ENCODE measurements around the gene HGF. TPM values are rescaled to one million over a fixed set of nuclear protein-coding genes. Genes with fewer than 3 reads are reported as not detected.
"Not testable (repeated sequence)": the region's sequence is repeated elsewhere in the genome, so short reads cannot be mapped to it uniquely, and the experiment has no call there.

Gene HGF
- total RNA-seq, 1 donor from 2014 or later, result not detected

DNA sequence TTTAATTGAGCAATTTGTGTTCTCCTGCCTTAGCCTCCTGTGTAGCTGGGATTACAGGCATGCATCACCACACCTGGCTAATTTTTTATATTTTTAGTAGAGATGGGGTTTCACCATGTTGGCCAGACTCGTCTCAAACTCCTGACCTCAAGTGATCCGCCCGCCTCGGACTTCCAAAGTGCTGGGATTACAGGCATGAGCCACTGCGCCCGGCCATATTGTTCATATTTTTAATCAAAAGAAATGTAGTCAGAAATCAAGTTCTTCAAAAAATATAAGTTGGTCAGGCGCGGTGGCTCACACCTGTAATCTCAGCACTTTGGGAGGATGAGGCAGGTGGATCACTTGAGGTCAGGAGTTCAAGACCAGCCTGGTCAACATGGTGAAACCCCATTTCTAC lies 47.6 kb downstream of the HGF start:
- DNase-seq; intact Hi-C loops (cut with micrococcal nuclease); H3K27me3 Mint-ChIP-seq; H3K4me1 Mint-ChIP-seq; H3K4me3 Mint-ChIP-seq; H3K27ac Mint-ChIP-seq; H3K36me3 Mint-ChIP-seq (ENCODE audit: low read depth); H3K9me3 Mint-ChIP-seq: not testable (repeated sequence)

DNA sequence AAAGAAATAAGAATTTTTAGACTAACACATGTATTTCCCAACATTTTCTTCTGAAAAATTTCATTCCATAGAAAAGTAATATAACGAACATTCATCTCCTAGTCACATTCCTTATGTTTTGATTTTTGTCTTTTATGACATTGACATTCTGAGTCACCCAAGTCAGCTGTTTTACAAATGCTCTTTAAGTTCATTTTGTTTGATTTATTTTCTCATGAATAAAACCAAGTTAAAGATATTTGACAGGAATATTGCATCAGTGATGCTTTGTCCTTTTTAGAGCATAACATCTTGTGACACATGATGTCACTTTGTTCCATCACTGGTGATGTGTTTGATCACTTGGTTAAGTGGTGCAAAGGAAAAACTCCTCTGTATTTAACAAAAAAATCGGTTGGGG lies 48.4 kb downstream of the HGF start:
- H3K36me3 Mint-ChIP-seq (ENCODE audit: low read depth), result no peaks in the 10 kb centered on the region
- H3K4me3 Mint-ChIP-seq, result no peak overlapping the region
- H3K9me3 Mint-ChIP-seq, result no peaks in the 10 kb centered on the region
- H3K27me3 Mint-ChIP-seq, result no peaks in the 10 kb centered on the region
- intact Hi-C loops (cut with micrococcal nuclease), result no loop called here
- H3K4me1 Mint-ChIP-seq, result no peaks in the 10 kb centered on the region
- no peak for DNase-seq
- no peak overlapping the region for H3K27ac Mint-ChIP-seq

DNA sequence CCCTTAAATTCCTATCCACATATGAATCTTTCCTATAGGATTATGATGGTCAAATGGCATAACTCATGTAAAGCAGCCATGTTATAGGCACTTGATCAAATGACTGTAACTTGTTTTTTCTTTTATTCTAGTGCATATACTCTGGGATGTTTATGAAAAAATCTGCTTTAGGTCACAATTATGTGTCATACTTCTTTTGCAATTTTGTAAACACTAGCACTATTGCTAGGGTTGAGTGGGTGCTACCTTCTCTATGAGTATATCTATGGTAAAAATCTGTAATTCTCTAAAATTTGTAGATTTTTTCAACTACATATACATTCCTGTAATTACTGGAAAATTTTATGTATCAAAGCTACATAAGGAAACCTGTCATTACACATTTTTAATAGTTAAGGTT lies 50.0 kb downstream of the HGF start:
- H3K27ac Mint-ChIP-seq, result no peak overlapping the region
- no peak for DNase-seq
- H3K9me3 Mint-ChIP-seq, result no peaks in the 10 kb centered on the region
- no peaks in the 10 kb centered on the region for H3K27me3 Mint-ChIP-seq
- H3K36me3 Mint-ChIP-seq (ENCODE audit: low read depth), result no peaks in the 10 kb centered on the region
- no peaks in the 10 kb centered on the region for H3K4me1 Mint-ChIP-seq
- intact Hi-C loops (cut with micrococcal nuclease), result no loop called here
- H3K4me3 Mint-ChIP-seq, result no peak overlapping the region

DNA sequence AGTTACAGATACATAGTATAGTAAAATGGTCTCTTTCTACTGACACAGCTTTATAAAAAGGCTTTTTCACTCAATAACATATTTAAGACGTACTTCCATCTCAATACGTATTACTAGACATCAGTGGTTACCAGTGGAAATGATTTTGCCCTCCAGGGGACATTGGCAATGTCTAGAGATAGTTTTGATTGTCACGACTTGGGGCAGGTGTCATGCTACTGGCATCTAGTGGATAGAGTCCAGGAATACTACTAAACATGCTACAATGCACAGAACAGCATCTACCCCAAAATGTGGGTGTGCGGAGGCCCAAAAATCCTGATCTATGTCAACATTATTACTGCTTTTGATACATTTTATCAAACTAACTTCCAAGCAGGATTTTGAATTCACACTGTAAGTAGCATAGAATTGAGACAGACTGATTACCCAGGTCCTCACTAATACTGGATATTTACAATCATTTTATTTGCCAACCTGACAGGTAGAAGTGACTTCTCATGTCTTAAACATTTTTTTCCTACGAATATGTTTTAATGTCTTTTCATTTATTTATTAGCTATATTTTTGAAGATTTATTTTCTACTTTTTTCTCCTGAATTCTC lies 53.8 kb downstream of the HGF start:
- intact Hi-C loops (cut with micrococcal nuclease), result no loop called here
- Mint-ChIP-seq H3K27me3 (no peaks in the 10 kb centered on the region), H3K4me1 (no peaks in the 10 kb centered on the region), H3K4me3 (no peak overlapping the region), H3K27ac (no peak overlapping the region), H3K36me3 (ENCODE audit: low read depth) (no peaks in the 10 kb centered on the region), H3K9me3 (no peaks in the 10 kb centered on the region)
- DNase-seq, result no peak

DNA sequence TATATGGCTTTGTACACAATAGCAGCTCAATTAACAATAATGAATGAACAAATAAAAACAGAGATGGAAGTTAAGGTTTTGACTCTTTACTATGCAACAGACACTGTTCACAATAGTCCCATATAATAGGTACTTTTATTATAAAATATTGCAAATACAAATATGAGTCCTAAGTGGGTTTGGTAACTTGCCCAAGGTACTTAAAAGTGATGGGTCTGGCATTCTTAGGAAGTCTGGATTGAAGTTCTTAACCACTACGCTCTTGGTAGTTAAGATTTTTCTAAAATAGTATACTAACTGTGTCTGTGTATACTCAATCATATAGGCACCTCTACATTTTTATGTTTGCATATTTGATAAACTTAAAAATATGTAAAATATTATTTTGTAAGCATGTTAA lies 55.5 kb downstream of the HGF start:
- Mint-ChIP-seq H3K27me3 (no peaks in the 10 kb centered on the region), H3K4me3 (no peak overlapping the region), H3K4me1 (no peaks in the 10 kb centered on the region), H3K36me3 (ENCODE audit: low read depth) (no peaks in the 10 kb centered on the region), H3K9me3 (no peaks in the 10 kb centered on the region), H3K27ac (no peak overlapping the region)
- intact Hi-C loops (cut with micrococcal nuclease), result no loop called here
- DNase-seq, result no peak

DNA sequence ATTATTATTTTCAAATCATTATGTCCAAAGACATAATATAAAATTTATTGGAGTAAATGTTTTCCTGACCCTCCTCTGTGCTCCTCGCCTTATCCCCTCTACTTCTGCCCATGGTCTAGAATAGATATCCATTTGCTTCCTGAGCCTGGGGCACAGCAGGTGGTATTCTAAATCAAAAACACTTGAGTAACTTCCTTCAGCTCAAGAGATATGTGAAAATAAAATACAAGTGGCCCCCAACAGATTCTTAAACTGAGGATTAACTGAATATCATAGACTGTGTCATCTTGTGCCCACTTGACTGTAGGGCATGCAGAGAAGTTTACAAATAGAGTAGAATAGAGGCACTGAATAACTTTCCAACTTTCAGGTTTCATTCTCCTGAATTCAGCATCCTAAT lies 59.1 kb downstream of the HGF start:
- Mint-ChIP-seq H3K27ac (no peak overlapping the region), H3K36me3 (ENCODE audit: low read depth) (no peaks in the 10 kb centered on the region), H3K4me3 (no peak overlapping the region), H3K27me3 (no peaks in the 10 kb centered on the region), H3K4me1 (no peaks in the 10 kb centered on the region), H3K9me3 (no peaks in the 10 kb centered on the region)
- intact Hi-C loops (cut with micrococcal nuclease), result no loop called here
- no peak for DNase-seq

DNA sequence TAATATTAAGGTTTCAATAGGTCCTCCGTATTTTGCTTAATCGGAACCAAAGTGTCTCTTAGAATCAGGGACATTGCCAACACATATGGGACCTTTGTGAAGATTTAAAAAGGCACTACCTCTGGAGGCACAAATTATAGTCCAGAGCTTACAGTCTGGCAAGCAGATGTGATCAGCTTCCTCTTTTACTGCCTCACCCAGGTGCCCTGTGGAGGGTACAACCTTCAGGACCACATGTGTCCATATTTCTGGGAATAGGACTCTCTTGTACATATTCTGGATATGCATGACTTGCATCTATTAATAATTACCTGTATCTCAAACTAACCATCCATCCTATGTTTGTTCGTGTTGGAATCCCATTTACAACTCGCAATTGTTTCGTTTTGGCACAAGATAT lies 60.0 kb downstream of the HGF start:
- Mint-ChIP-seq H3K9me3 (no peaks in the 10 kb centered on the region), H3K4me3 (no peak overlapping the region)
- no peak for DNase-seq

DNA sequence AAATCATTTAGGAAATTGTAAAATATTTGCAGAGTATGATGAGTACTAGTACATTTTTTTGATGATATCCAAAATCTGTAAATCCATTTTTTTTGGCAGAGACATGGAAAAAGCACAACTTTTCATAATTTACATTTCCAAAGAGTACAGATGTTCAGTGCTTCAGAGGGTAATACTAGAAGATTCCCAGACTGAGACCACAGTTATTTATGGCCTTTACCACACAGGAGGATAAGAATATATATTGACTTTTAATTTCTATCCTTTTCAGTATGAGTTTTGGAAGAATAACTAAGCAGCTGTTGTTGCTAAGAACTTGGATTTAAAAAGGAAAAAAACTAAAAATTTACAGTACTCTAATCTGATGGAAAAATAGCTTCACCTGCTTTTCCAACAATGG lies 61.9 kb downstream of the HGF start:
- intact Hi-C loops (cut with micrococcal nuclease), result no loop called here
- Mint-ChIP-seq H3K27me3 (no peaks in the 10 kb centered on the region), H3K36me3 (ENCODE audit: low read depth) (no peaks in the 10 kb centered on the region), H3K27ac (no peak overlapping the region), H3K4me3 (no peak overlapping the region), H3K4me1 (no peaks in the 10 kb centered on the region), H3K9me3 (no peaks in the 10 kb centered on the region)
- no peak for DNase-seq

More for the DNA sequence above, 60.0 kb downstream of the HGF start:
- intact Hi-C loops (cut with micrococcal nuclease), result no loop called here
- no peaks in the 10 kb centered on the region for H3K4me1 Mint-ChIP-seq
- H3K27ac Mint-ChIP-seq, result no peak overlapping the region
- no peaks in the 10 kb centered on the region for H3K36me3 Mint-ChIP-seq (ENCODE audit: low read depth)
- H3K27me3 Mint-ChIP-seq, result no peaks in the 10 kb centered on the region

DNA sequence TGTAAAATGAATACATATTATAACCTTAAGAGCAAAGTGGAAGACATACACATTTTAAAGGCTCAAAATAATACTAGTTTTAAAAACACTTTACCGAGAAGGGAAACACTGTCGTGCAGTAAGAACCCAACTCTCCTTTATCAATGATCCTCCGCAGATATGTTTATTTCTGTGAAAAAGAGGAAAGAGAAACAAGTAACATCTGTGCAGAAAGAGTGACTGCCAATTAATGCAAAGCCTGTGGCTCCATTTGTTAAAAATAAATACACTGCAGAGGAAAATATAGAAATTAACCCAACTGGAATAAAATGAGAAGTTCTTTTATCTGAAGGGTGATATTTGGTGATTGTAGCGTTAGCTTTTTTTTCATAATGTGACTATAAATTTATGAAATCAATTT lies 62.7 kb downstream of the HGF start:
- Mint-ChIP-seq H3K9me3 (no peaks in the 10 kb centered on the region), H3K27me3 (no peaks in the 10 kb centered on the region), H3K27ac (no peak overlapping the region), H3K4me3 (no peak overlapping the region), H3K4me1 (no peaks in the 10 kb centered on the region), H3K36me3 (ENCODE audit: low read depth) (no peaks in the 10 kb centered on the region)
- DNase-seq, result no peak
- intact Hi-C loops (cut with micrococcal nuclease), result no loop called here

DNA sequence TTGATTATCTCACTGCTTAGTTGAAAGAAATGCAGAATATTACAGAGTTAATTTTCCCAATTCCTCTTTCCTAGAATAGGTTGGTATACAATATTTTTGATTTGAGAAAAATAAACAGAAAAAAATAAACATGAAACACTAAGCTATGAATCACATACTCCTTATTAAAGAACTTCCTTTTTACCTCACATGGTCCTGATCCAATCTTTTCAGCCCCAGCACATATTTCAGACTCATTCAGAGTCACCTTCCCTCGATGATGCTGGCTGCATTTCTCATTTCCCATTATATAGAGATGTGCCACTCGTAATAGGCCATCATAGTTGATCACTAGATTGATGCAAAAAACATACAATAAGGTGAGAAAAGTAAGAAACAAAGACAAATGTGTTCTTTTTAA lies 64.6 kb downstream of the HGF start:
- intact Hi-C loops (cut with micrococcal nuclease), result no loop called here
- no peak overlapping the region for H3K4me3 Mint-ChIP-seq

DNA sequence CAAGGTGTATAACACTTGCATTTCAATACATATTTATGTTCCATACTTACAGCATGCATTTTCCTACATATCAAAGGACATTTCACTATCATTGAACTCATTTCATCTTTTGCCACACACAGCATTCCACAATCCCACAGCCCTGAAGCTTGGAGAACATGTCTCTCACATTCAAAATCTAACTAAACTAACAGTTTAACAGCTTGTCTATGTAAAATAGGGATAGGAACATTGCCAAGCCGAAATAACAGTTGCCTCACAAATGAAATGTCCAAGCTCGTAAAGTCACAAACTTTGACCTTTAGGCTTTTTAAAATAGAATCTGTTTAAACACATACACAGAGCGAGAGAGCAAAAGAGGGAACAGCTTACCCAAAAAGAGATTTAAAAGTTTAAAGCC lies 65.3 kb downstream of the HGF start:
- H3K36me3 Mint-ChIP-seq (ENCODE audit: low read depth), result no peaks in the 10 kb centered on the region
- no peaks in the 10 kb centered on the region for H3K9me3 Mint-ChIP-seq
- H3K27ac Mint-ChIP-seq, result no peak overlapping the region
- DNase-seq, result no peak
- H3K4me1 Mint-ChIP-seq, result no peaks in the 10 kb centered on the region
- no peaks in the 10 kb centered on the region for H3K27me3 Mint-ChIP-seq
- no peak overlapping the region for H3K4me3 Mint-ChIP-seq
- intact Hi-C loops (cut with micrococcal nuclease), result no loop called here

More for the DNA sequence above, 64.6 kb downstream of the HGF start:
- H3K27ac Mint-ChIP-seq, result no peak overlapping the region
- no peaks in the 10 kb centered on the region for H3K27me3 Mint-ChIP-seq
- no peaks in the 10 kb centered on the region for H3K9me3 Mint-ChIP-seq
- no peaks in the 10 kb centered on the region for H3K4me1 Mint-ChIP-seq
- DNase-seq, result no peak
- H3K36me3 Mint-ChIP-seq (ENCODE audit: low read depth), result no peaks in the 10 kb centered on the region

DNA sequence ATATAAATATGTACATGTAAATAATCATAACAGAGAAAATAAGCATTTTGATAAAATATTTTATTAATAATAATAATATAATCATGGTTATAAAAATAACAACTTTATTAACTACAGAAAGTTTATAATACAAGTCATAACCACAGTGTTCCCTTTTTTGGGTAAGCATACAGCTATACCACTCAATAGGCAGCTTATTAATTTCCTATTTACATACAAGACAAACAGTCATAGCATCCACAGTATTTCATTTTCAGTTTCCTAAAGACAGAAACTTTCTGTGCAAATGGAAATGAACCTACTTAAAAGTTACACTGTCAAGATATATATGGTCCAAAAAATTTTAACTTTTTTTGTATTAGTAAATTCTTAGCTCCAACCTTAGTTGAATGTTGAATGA lies 70.9 kb downstream of the HGF start:
- no peaks in the 10 kb centered on the region for H3K27me3 Mint-ChIP-seq
- no peaks in the 10 kb centered on the region for H3K9me3 Mint-ChIP-seq
- no peak overlapping the region for H3K4me3 Mint-ChIP-seq
- intact Hi-C loops (cut with micrococcal nuclease), result no loop called here
- H3K36me3 Mint-ChIP-seq (ENCODE audit: low read depth), result no peaks in the 10 kb centered on the region
- no peak for DNase-seq
- H3K4me1 Mint-ChIP-seq, result no peaks in the 10 kb centered on the region
- no peak overlapping the region for H3K27ac Mint-ChIP-seq

DNA sequence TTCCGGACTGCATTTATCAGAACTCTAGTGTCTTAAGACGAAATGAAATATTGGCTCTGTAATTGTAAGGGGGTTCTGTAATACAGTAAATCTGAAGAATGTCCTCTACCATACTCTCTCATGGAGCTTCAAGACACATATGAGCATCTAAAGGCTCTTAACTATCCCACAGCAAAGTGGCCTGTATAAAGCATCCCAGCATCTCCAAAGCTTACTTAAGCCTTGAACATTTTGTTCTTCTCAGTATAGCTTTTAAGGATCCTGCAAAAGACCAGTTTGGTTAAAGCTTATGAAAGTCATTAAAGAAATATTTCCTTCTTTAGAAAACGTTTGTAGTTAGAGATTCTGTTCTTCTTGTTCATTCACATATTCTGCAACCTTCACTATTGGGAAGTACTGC lies 75.1 kb downstream of the HGF start:
- Mint-ChIP-seq H3K27ac (no peak overlapping the region), H3K36me3 (ENCODE audit: low read depth) (no peaks in the 10 kb centered on the region), H3K4me1 (no peaks in the 10 kb centered on the region), H3K27me3 (no peaks in the 10 kb centered on the region), H3K9me3 (no peaks in the 10 kb centered on the region), H3K4me3 (no peak overlapping the region)
- DNase-seq, result no peak
- intact Hi-C loops (cut with micrococcal nuclease), result no loop called here

DNA sequence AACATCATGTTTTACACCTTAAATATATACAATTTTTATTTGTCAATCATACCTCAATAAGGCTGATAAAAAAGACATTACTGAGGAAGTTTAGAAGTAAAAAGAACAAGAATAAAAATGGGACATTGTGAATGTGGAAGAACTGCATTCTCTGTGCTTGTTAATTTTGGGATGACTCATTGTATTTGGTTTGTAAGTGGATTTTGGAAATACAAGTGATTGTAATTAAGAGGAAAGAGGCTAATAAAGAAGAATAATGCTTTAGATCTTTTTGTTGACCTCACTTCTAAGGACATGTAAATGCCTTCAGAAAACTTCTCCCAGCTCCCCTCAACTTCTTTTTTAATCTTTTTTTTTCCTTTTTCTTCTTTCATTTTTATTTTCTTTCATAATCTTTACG lies 76.0 kb downstream of the HGF start:
- Mint-ChIP-seq H3K4me3 (no peak overlapping the region), H3K9me3 (no peaks in the 10 kb centered on the region), H3K4me1 (no peaks in the 10 kb centered on the region), H3K36me3 (ENCODE audit: low read depth) (no peaks in the 10 kb centered on the region), H3K27me3 (no peaks in the 10 kb centered on the region), H3K27ac (no peak overlapping the region)
- intact Hi-C loops (cut with micrococcal nuclease), result no loop called here
- no peak for DNase-seq

DNA sequence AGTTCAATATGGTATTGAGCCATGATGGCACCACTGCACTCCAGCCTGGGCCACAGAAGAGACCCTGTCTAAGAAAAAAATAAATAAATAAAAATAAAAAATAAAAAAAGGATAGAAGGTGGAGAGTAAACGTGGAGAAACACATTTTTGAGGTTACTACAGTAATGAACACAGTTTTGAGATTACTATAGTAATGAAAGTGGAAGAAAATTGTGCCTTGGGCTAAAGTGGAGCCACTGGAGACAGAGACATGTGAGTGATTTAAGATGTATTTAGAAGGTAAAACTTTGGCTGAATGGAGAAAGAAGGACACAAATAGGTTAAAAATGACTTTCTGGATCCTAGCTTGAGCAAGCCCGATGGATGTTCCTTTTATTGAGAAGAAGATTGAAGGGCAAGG lies 76.8 kb downstream of the HGF start:
- intact Hi-C loops (cut with micrococcal nuclease), result no loop called here
- H3K9me3 Mint-ChIP-seq, result no peaks in the 10 kb centered on the region
- H3K36me3 Mint-ChIP-seq (ENCODE audit: low read depth), result no peaks in the 10 kb centered on the region
- no peak overlapping the region for H3K27ac Mint-ChIP-seq
- no peak for DNase-seq
- no peaks in the 10 kb centered on the region for H3K4me1 Mint-ChIP-seq
- H3K4me3 Mint-ChIP-seq, result no peak overlapping the region
- no peaks in the 10 kb centered on the region for H3K27me3 Mint-ChIP-seq

Data from activated CD4-positive, alpha-beta T cell treated with anti-CD3 and anti-CD28 coated beads, Interleukin-2, amount 10 ng/mL, durations not matched to agents 24 days and 14 days (primary cell).